D721Med (cell line): ENCODE measurements around the gene TNIP1.

ENCODE experiments used
- DNase-seq: peaks from one replicate; pipeline ENCODE4 v3.0.0; 2011; ENCODE audit warnings: low spot score; ENCODE audit not compliant: insufficient read length
- FAIRE-seq: peaks from 2 replicates; lab custom pipeline; 2011; peaks lifted over from hg19 to GRCh38; lab: Jason Lieb, UNC
- TF ChIP-seq, protein P1 (sequence below): IDR thresholded peaks from 2 replicates; pipeline ENCODE4 v1.5.1; 2012; ENCODE audit warnings: mild to moderate bottlenecking, control low read depth; ENCODE audit not compliant: insufficient read depth; ENCODE audit errors: missing control alignments

TNIP1 gene

DNA sequence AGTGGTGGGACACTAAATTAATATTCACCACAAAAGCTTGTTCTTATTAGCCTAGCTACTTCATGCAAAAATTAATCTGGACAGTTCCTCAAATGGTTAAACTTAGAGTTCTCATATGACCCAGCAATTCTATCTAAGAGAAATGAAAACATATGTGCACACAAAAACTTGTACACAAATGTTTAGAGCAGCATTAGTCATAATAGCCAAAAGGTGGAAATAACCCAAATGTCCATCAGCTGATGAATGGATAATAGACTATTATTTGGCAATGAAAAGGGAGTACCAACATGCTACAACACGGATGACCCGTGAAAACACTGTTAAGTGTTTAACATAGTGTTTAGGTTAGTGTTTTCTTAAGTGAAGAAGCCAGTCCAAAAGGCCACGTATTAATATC, 32.8 kb upstream of the TNIP1 start:
- DNase-seq (no peak), FAIRE-seq (no peak)
- TF ChIP-seq, protein P1, sequence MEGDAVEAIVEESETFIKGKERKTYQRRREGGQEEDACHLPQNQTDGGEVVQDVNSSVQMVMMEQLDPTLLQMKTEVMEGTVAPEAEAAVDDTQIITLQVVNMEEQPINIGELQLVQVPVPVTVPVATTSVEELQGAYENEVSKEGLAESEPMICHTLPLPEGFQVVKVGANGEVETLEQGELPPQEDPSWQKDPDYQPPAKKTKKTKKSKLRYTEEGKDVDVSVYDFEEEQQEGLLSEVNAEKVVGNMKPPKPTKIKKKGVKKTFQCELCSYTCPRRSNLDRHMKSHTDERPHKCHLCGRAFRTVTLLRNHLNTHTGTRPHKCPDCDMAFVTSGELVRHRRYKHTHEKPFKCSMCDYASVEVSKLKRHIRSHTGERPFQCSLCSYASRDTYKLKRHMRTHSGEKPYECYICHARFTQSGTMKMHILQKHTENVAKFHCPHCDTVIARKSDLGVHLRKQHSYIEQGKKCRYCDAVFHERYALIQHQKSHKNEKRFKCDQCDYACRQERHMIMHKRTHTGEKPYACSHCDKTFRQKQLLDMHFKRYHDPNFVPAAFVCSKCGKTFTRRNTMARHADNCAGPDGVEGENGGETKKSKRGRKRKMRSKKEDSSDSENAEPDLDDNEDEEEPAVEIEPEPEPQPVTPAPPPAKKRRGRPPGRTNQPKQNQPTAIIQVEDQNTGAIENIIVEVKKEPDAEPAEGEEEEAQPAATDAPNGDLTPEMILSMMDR: no peak

GRCh38 chr5:151110992-151111391, 30.2 kb upstream of the TNIP1 start:
- FAIRE-seq (no peak), DNase-seq (no peak)
- TF ChIP-seq, protein P1: no peak

GRCh38 chr5:151110122-151110681, 29.4 kb upstream of the TNIP1 start:
- DNase-seq (no peak), FAIRE-seq (no peak)
- TF ChIP-seq, protein P1: no peak

DNA sequence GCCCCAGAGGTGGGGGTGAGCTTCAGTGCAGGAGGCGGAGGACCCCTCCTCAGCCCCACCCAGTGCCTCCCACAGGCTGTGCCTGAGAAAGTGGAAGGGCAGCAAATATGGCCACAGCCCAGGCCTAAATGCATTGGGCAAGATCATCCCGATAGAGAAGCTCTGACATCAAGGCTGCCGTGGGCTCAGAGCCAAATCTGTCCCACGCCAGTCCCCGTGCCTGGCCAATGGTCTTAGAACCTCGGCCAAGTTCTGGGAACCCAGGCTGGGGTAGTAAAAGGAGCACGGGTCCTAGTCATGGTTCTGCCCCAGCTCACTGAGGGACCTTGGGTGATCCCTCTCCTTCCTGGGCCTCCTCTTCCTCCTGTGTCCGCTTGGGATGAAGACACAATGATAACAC, 27.7 kb upstream of the TNIP1 start:
- FAIRE-seq: no peak
- TF ChIP-seq, protein P1: no peak

DNA sequence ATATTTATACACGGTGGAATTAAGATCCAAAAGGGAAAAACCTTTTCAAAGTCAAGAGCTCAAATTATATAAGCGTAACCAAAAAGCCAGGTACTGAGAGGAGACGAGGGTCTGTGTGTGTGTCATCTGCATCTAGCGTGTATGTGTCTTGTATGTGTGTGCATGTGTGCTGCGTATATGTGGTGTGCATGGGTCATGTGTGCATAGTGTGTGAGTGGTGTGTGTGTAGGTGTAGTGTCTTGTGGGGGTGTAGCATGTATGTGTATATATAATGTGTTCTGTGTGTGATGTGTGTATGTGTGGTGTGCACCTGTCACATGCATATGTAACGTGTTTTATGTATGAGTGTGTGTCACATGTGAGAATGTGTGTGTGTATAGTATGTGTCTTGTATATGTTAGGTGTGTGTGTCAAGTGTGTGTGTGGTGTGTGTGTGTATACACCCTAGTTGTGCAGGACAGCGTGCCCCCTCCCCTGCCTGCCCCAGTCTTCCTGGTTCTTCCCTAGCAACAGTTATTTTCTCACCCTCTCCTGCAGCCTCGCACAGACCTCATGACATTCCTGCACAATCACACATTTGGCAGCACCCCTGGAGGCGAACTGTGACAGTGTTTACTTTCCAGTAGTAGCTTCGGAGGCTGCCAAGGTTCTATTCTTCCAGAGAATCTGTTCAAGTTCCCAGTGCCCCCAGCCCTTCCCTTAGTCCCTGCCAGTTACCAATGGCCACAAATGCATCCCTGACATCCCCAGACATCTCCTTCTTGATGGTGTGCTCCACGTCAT, 27.1 kb upstream of the TNIP1 start:
- FAIRE-seq: no peak
- no peak for DNase-seq
- TF ChIP-seq, protein P1: no peak

More for the DNA sequence above, 27.7 kb upstream of the TNIP1 start:
- no peak for DNase-seq

- DNase-seq (no peak), FAIRE-seq (no peak)
- TF ChIP-seq, protein P1: no peak
Measured at GRCh38 chr5:151107084-151107483, 26.2 kb upstream of the TNIP1 start.

DNA sequence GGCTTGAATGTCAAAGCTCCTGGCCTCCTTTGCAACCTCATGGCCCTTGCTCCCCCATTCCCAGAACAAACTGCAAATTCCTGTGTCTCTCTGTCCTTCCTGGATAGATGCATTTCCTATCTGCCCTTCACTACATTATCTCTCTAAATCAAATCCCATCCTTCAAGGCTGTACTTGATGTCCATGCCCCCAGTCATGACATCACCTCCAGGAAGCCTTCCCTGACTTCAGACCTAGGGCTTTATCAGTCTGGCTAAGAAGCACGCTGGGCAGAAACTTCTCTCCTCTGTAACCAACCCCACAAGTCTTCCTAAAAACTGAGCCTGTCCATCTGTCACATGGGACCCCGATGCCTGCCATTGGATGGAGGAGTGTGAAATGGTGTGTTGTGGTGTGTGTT, 25.7 kb upstream of the TNIP1 start:
- no peak for DNase-seq
- TF ChIP-seq, protein P1: no peak
- FAIRE-seq: no peak
